Neural crest cell (in vitro differentiated cells): ENCODE measurements around the gene ASMTL. TPM values are rescaled to one million over a fixed set of nuclear protein-coding genes. Genes with fewer than 3 reads are reported as not detected.
"Not testable (repeated sequence)": the region's sequence is repeated elsewhere in the genome, so short reads cannot be mapped to it uniquely, and the experiment has no call there.

Source experiments
- DNase-seq: peaks from one replicate; pipeline ENCODE4 v3.0.0; 2021; ENCODE audit warnings: low read depth, mixed read lengths, low spot score
- H3K27ac Mint-ChIP-seq: one replicate; pipeline ENCODE4 v1.8.0; 2021; ENCODE audit warnings: mild to moderate bottlenecking, mixed read lengths; ENCODE audit not compliant: unreplicated experiment
- H3K27me3 Mint-ChIP-seq: 2 replicates; pipeline ENCODE4 v1.8.0; 2021; ENCODE audit warnings: low read depth, mild to moderate bottlenecking, mixed read lengths
- H3K36me3 Mint-ChIP-seq: 2 replicates; pipeline ENCODE4 v1.8.0; 2021; ENCODE audit warnings: low read depth, mild to moderate bottlenecking, mixed read lengths
- H3K4me1 Mint-ChIP-seq: 2 replicates; pipeline ENCODE4 v1.8.0; 2021; ENCODE audit warnings: mixed read lengths
- H3K4me3 Mint-ChIP-seq: one replicate; pipeline ENCODE4 v1.8.0; 2021; ENCODE audit warnings: mild to moderate bottlenecking, mixed read lengths
- H3K9me3 Mint-ChIP-seq: 2 replicates; pipeline ENCODE4 v1.8.0; 2021; ENCODE audit warnings: mixed read lengths
- CTCF ChIP-seq: fragments of 200-600 bp; sonication (generic); conservative IDR thresholded peaks from 2 replicates; pipeline ENCODE4 v1.5.0; 2021; ENCODE audit warnings: antibody characterized with exemption, mild to moderate bottlenecking
- total RNA-seq: library from RNA; stranded (reverse); gene quantifications from 2 replicates; pipeline ENCODE4 v1.2.1, GENCODE V29; 2021

The ASMTL gene
- total RNA-seq, 1 donor from 2014 or later: 37.4 TPM

- TF ChIP-seq CTCF: no peak
- H3K4me1 Mint-ChIP-seq: peaks cover 18% of the 10 kb centered on the region
Observed at GRCh38 chrX:1484638-1485019, 31.9 kb upstream of the ASMTL start.

GRCh38 chrX:1483843-1484637 is 31.3 kb upstream of the ASMTL start:
- Mint-ChIP-seq H3K9me3 (peaks cover 7% of the 10 kb centered on the region), H3K4me3 (peak overlapping the region; percentile 15), H3K4me1 (peaks cover 18% of the 10 kb centered on the region), H3K36me3 (peaks cover 7% of the 10 kb centered on the region), H3K27ac (no peak overlapping the region), H3K27me3 (peaks cover 4% of the 10 kb centered on the region)
- no peak for DNase-seq
- TF ChIP-seq CTCF: no peak

More at GRCh38 chrX:1484638-1485019, 31.9 kb upstream of the ASMTL start:
- Mint-ChIP-seq H3K27ac (no peak overlapping the region), H3K9me3 (peaks cover 2% of the 10 kb centered on the region), H3K4me3 (no peak overlapping the region), H3K36me3 (peaks cover 5% of the 10 kb centered on the region), H3K27me3 (peaks cover 4% of the 10 kb centered on the region)
- no peak for DNase-seq

GRCh38 chrX:1482530-1482928 is 29.8 kb upstream of the ASMTL start:
- H3K27ac Mint-ChIP-seq, H3K9me3 Mint-ChIP-seq, H3K27me3 Mint-ChIP-seq, H3K36me3 Mint-ChIP-seq, DNase-seq, H3K4me3 Mint-ChIP-seq: not testable (repeated sequence)
- H3K4me1 Mint-ChIP-seq: peaks cover 18% of the 10 kb centered on the region

GRCh38 chrX:1481636-1482529 is 29.2 kb upstream of the ASMTL start:
- DNase-seq: peak; percentile 34
- TF ChIP-seq CTCF: no peak

GRCh38 chrX:1480082-1480785 is 27.5 kb upstream of the ASMTL start:
- Mint-ChIP-seq H3K36me3 (peaks cover 8% of the 10 kb centered on the region), H3K27ac (no peak overlapping the region), H3K4me1 (peaks cover 9% of the 10 kb centered on the region), H3K4me3 (no peak overlapping the region), H3K27me3 (peaks cover 6% of the 10 kb centered on the region), H3K9me3 (peaks cover 13% of the 10 kb centered on the region)
- DNase-seq: no peak
- TF ChIP-seq CTCF: no peak

More at GRCh38 chrX:1481636-1482529, 29.2 kb upstream of the ASMTL start:
- peaks cover 14% of the 10 kb centered on the region for H3K4me1 Mint-ChIP-seq
- peak overlapping the region; percentile 21 for H3K27ac Mint-ChIP-seq
- peak overlapping the region; percentile 78 for H3K4me3 Mint-ChIP-seq
- H3K27me3 Mint-ChIP-seq: peaks cover 6% of the 10 kb centered on the region
- H3K36me3 Mint-ChIP-seq: peaks cover 8% of the 10 kb centered on the region
- peaks cover 13% of the 10 kb centered on the region for H3K9me3 Mint-ChIP-seq
